HG03103 (cell line): Measurements from ENCODE around the gene C17orf75.
A peak's percentile ranks its signal among the peaks of the same experiment; 100 is the strongest.
"Not testable (repeated sequence)": the region's sequence is repeated elsewhere in the genome, so short reads cannot be mapped to it uniquely, and the experiment has no call there.

Experiments used
- ATAC-seq: cut with Tn5 transposase; IDR thresholded peaks from one replicate; pipeline ENCODE4 v1.9.1; 2021; ENCODE audit warnings: low read depth; ENCODE audit not compliant: unreplicated experiment

C17orf75 gene

GRCh38 chr17:32341857-32342602 lies at the start of gene C17orf75:
Gene C17orf75 (minus strand): TSS chr17:32342173. CDS start chr17:32342139, 34 bp downstream.
- ATAC-seq = peak; percentile 78

- ATAC-seq = no peak
Measured at GRCh38 chr17:32388613-32389459, 46.9 kb upstream of the C17orf75 start.

GRCh38 chr17:32388128-32388527 lies 46.2 kb upstream of the C17orf75 start:
- ATAC-seq = not testable (repeated sequence)

GRCh38 chr17:32386844-32387243 lies 44.9 kb upstream of the C17orf75 start:
- ATAC-seq = no peak

- ATAC-seq = no peak
Measured at GRCh38 chr17:32385971-32386370, 44.0 kb upstream of the C17orf75 start.

GRCh38 chr17:32385121-32385520 lies 43.1 kb upstream of the C17orf75 start:
- ATAC-seq = no peak

GRCh38 chr17:32383926-32384434 lies 42.0 kb upstream of the C17orf75 start:
- ATAC-seq = no peak

- ATAC-seq = no peak
Measured at GRCh38 chr17:32382526-32383223, 40.7 kb upstream of the C17orf75 start.

- no peak for ATAC-seq
Measured at GRCh38 chr17:32370426-32370825, 28.5 kb upstream of the C17orf75 start.

GRCh38 chr17:32361270-32361669 lies 19.3 kb upstream of the C17orf75 start:
- no peak for ATAC-seq

- ATAC-seq = no peak
Measured at GRCh38 chr17:32357615-32358014, 15.6 kb upstream of the C17orf75 start.

- no peak for ATAC-seq
Measured at GRCh38 chr17:32356750-32357149, 14.8 kb upstream of the C17orf75 start.

- no peak for ATAC-seq
Measured at GRCh38 chr17:32356378-32356743, 14.4 kb upstream of the C17orf75 start.

- no peak for ATAC-seq
Measured at GRCh38 chr17:32355649-32356377, 13.8 kb upstream of the C17orf75 start.

GRCh38 chr17:32352734-32353133 lies 10.8 kb upstream of the C17orf75 start:
- ATAC-seq = not testable (repeated sequence)

GRCh38 chr17:32350666-32351418 lies 8.9 kb upstream of the C17orf75 start:
- peak; percentile 11 for ATAC-seq

- ATAC-seq = peak; percentile 83
Measured at GRCh38 chr17:32349854-32350665, 8.1 kb upstream of the C17orf75 start, which contains the start of gene ZNF207. Gene ZNF207 (plus strand): TSS chr17:32350157. CDS start chr17:32350286, 129 bp downstream.

GRCh38 chr17:32349503-32349853 lies 7.5 kb upstream of the C17orf75 start:
- no peak for ATAC-seq

GRCh38 chr17:32348483-32348800 lies 6.5 kb upstream of the C17orf75 start:
- no peak for ATAC-seq
